Esophagus squamous epithelium (tissue), 4 donors: ENCODE data around the gene AP4M1.

ENCODE experiments used
- POLR2A ChIP-seq, 4 donors: fragments of 450-650 bp; IDR thresholded peaks; one replicate each; pipeline ENCODE4 v1.6.1; 2017; ENCODE audit warnings: antibody characterized with exemption in 4 of 4, mild to moderate bottlenecking in 4 of 4, moderate library complexity in 3 of 4
- TF ChIP-seq, protein P1 (sequence below), 6 experiments: fragments of 450-650 bp in 4 of 6; fragments of 200-600 bp in 2 of 6; sonication (generic) in 2 of 6; IDR thresholded peaks; one replicate each; pipeline ENCODE4 v1.5.1; 2016 to 2019; ENCODE audit warnings: antibody characterized with exemption in 6 of 6, mild to moderate bottlenecking in 4 of 6, moderate library complexity in 4 of 6

DNA sequence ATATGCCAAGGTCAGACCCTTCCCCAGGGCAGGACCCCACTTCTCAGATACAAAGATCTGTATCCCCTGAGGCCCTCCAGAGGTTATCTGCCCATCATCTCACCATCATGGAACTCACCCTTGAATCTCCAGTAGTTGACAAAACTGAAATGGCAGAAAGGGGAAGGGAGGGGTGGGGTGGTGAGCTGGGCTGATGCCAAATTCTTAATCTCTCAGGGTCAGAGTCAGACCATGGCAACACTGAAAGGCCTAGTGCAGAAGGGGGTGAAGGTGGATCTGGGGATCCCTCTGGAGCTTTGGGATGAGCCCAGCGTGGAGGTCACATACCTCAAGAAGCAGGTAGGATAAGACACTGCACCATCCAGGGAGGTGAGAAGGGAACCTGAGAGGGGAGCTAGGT lies 21.1 kb downstream of the AP4M1 start:
- TF ChIP-seq, protein P1, sequence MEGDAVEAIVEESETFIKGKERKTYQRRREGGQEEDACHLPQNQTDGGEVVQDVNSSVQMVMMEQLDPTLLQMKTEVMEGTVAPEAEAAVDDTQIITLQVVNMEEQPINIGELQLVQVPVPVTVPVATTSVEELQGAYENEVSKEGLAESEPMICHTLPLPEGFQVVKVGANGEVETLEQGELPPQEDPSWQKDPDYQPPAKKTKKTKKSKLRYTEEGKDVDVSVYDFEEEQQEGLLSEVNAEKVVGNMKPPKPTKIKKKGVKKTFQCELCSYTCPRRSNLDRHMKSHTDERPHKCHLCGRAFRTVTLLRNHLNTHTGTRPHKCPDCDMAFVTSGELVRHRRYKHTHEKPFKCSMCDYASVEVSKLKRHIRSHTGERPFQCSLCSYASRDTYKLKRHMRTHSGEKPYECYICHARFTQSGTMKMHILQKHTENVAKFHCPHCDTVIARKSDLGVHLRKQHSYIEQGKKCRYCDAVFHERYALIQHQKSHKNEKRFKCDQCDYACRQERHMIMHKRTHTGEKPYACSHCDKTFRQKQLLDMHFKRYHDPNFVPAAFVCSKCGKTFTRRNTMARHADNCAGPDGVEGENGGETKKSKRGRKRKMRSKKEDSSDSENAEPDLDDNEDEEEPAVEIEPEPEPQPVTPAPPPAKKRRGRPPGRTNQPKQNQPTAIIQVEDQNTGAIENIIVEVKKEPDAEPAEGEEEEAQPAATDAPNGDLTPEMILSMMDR (IDR thresholded peaks at IDR 0.05) = no peak
- TF ChIP-seq POLR2A (IDR thresholded peaks at IDR 0.05) = no peak
